ENCODE results near the gene MRRF. TPM values are rescaled to one million over a fixed set of nuclear protein-coding genes. Genes with fewer than 3 reads are reported as not detected.
A peak's percentile ranks its signal among the peaks of the same experiment; 100 is the strongest.

MRRF gene
- total and polyA plus RNA-seq, 2 donors (not counting 3 experiments of a cell fraction or from before 2014, with no cell fraction given): 27.2 to 36.4 TPM

GRCh38 chr9:122371846-122372245, 107.2 kb downstream of the MRRF start:
- no peaks in the 10 kb centered on the region for H4K20me1 ChIP-seq (replicated peaks; ENCODE audit: control insufficient read depth, extremely low read depth, insufficient read depth, low read length)
- no peaks in the 10 kb centered on the region for H3K36me3 ChIP-seq (ENCODE audit: control insufficient read depth in 2 of 2, extremely low read depth in 1 of 2, insufficient read depth in 2 of 2, low read length in 2 of 2)
- H3K27ac ChIP-seq (ENCODE audit: insufficient read depth, low read depth, low read length): no peak overlapping the region
- H3K4me3 ChIP-seq (replicated peaks in 1 of 3; ENCODE audit: insufficient read depth in 1 of 3, low read depth in 1 of 3, low read length in 3 of 3): peak overlapping the region in 1 of 3 experiments; percentile 42
- DNase-seq (ENCODE audit: low read depth, low spot score) (no peak), FAIRE-seq (no peak)
- no peaks in the 10 kb centered on the region for H3K79me2 ChIP-seq (ENCODE audit: control insufficient read depth, insufficient read depth, low read length)
- no TSS peak for BruUV-seq (replicated peaks)
- H3K9me3 ChIP-seq (replicated peaks; ENCODE audit: control insufficient read depth, insufficient read depth, low read length): no peaks in the 10 kb centered on the region
- no peak overlapping the region for H3K9ac ChIP-seq (replicated peaks; ENCODE audit: extremely low read depth, insufficient read depth, low read length)
- dilution Hi-C loops (cut with MboI; ENCODE audit: extremely low pct_ligation_motif_present, low sequenced_read_pairs) (loop anchor here (25.0 kb wide), 1 partner anchor 260 kb away; no protein-coding TSS in a partner anchor), intact Hi-C loops (cut with micrococcal nuclease) (loop anchor here (5.0 kb wide), 1 partner anchor 440 kb away; no protein-coding TSS in a partner anchor)
- peak overlapping the region; percentile 75 for H3K4me2 ChIP-seq (ENCODE audit: insufficient read depth, low read length)
- POLR2A ChIA-PET: interaction anchor here (0.6 kb wide), 1 partner anchor 354 kb away, joined by 8 read pairs; no protein-coding TSS in a partner anchor
- no peaks in the 10 kb centered on the region for H3K9me1 ChIP-seq (replicated peaks; ENCODE audit: control insufficient read depth, extremely low read depth, insufficient read depth, low read length)
- H2AFZ ChIP-seq (ENCODE audit: low read depth, low read length): no peak overlapping the region
- H3K27me3 ChIP-seq (ENCODE audit: control insufficient read depth in 2 of 2, insufficient read depth in 2 of 2, low read length in 2 of 2): no peaks in the 10 kb centered on the region
- CTCF ChIA-PET: interaction anchor here (2.1 kb wide), 1 partner anchor 247 kb away, joined by 6 read pairs; no protein-coding TSS in a partner anchor
- peaks cover 29% of the 10 kb centered on the region for H3K4me1 ChIP-seq (ENCODE audit: control insufficient read depth, extremely low read depth, insufficient read depth, low read length)
- TF ChIP-seq POLR2A (IDR thresholded peaks at IDR 0.05; ENCODE audit: low read depth, low read length): no peak

GRCh38 chr9:122372856-122373845, 108.5 kb downstream of the MRRF start:
- Histone ChIP-seq H2AFZ (ENCODE audit: low read depth, low read length) (no peak overlapping the region), H3K9ac (replicated peaks; ENCODE audit: extremely low read depth, insufficient read depth, low read length) (no peak overlapping the region)
- POLR2A ChIA-PET: no interaction called here

More at GRCh38 chr9:122372856-122373845, 108.5 kb downstream of the MRRF start:
- DNase-seq (ENCODE audit: low read depth, low spot score) (no peak), FAIRE-seq (no peak)
- Histone ChIP-seq H3K27ac (ENCODE audit: insufficient read depth, low read depth, low read length) (no peak overlapping the region), H3K9me1 (replicated peaks; ENCODE audit: control insufficient read depth, extremely low read depth, insufficient read depth, low read length) (no peaks in the 10 kb centered on the region), H3K4me2 (ENCODE audit: insufficient read depth, low read length) (no peak overlapping the region), H3K36me3 (ENCODE audit: control insufficient read depth in 2 of 2, extremely low read depth in 1 of 2, insufficient read depth in 2 of 2, low read length in 2 of 2) (no peaks in the 10 kb centered on the region), H3K4me1 (ENCODE audit: control insufficient read depth, extremely low read depth, insufficient read depth, low read length) (peaks cover 38% of the 10 kb centered on the region), H3K9me3 (replicated peaks; ENCODE audit: control insufficient read depth, insufficient read depth, low read length) (no peaks in the 10 kb centered on the region), H3K27me3 (ENCODE audit: control insufficient read depth in 2 of 2, insufficient read depth in 2 of 2, low read length in 2 of 2) (no peaks in the 10 kb centered on the region), H3K4me3 (replicated peaks in 1 of 3; ENCODE audit: insufficient read depth in 1 of 3, low read depth in 1 of 3, low read length in 3 of 3) (no peak overlapping the region), H3K79me2 (ENCODE audit: control insufficient read depth, insufficient read depth, low read length) (no peaks in the 10 kb centered on the region), H4K20me1 (replicated peaks; ENCODE audit: control insufficient read depth, extremely low read depth, insufficient read depth, low read length) (no peaks in the 10 kb centered on the region)
- no TSS peak for BruUV-seq (replicated peaks)
- TF ChIP-seq CTCF (IDR thresholded peaks at IDR 0.05; ENCODE audit: extremely low read depth in 1 of 2, insufficient read depth in 1 of 2, low read depth in 1 of 2, low read length in 2 of 2): no peak
- CTCF ChIA-PET: interaction anchor here (0.6 kb wide), 1 partner anchor 274 kb away, joined by 3 read pairs; no protein-coding TSS in a partner anchor
- dilution Hi-C loops (cut with MboI; ENCODE audit: extremely low pct_ligation_motif_present, low sequenced_read_pairs): loop anchor here (25.0 kb wide), 1 partner anchor 261 kb away; no protein-coding TSS in a partner anchor
- intact Hi-C loops (cut with micrococcal nuclease): loop anchor here (5.0 kb wide), 1 partner anchor 439 kb away; no protein-coding TSS in a partner anchor

Data from endothelial cell of umbilical vein (primary cell).